AG09319 (cell line): ENCODE data around the gene COL4A2.

Source experiments
- DNase-seq: peaks from one replicate; pipeline ENCODE4 v3.0.0-alpha.2; 2010; ENCODE audit warnings: low read depth; ENCODE audit errors: extremely low read depth
- CTCF ChIP-seq: IDR thresholded peaks from 2 replicates; pipeline ENCODE4 v1.5.1; 2011; ENCODE audit warnings: low read depth, mild to moderate bottlenecking, inconsistent platforms, low read length, moderate library complexity

Gene COL4A2

GRCh38 chr13:110347088-110347487 is 40.0 kb downstream of the COL4A2 start:
- DNase-seq = no peak
- no peak for TF ChIP-seq CTCF

- no peak for DNase-seq
- no peak for TF ChIP-seq CTCF
Observed at GRCh38 chr13:110347535-110348308, 40.6 kb downstream of the COL4A2 start.

GRCh38 chr13:110348309-110349105 is 41.4 kb downstream of the COL4A2 start:
- no peak for TF ChIP-seq CTCF

GRCh38 chr13:110349239-110349638 is 42.2 kb downstream of the COL4A2 start:
- DNase-seq = no peak

More at GRCh38 chr13:110348309-110349105, 41.4 kb downstream of the COL4A2 start:
- DNase-seq = no peak

GRCh38 chr13:110350049-110350448 is 43.0 kb downstream of the COL4A2 start:
- no peak for DNase-seq

More at GRCh38 chr13:110349239-110349638, 42.2 kb downstream of the COL4A2 start:
- TF ChIP-seq CTCF = no peak

GRCh38 chr13:110350509-110350908 is 43.4 kb downstream of the COL4A2 start:
- no peak for TF ChIP-seq CTCF
- DNase-seq = no peak

More at GRCh38 chr13:110350049-110350448, 43.0 kb downstream of the COL4A2 start:
- TF ChIP-seq CTCF = no peak

GRCh38 chr13:110351636-110352420 is 44.7 kb downstream of the COL4A2 start:
- DNase-seq = no peak
- no peak for TF ChIP-seq CTCF
